Breast epithelium (tissue), 4 donors: ENCODE results near the gene TNFSF15. TPM values are rescaled to one million over a fixed set of nuclear protein-coding genes. Genes with fewer than 3 reads are reported as not detected.

Experiments used
- DNase-seq, 2 donors: peaks; one replicate each; pipeline ENCODE4 v3.0.0-alpha.2; 2019; ENCODE audit warnings: low spot score in 2 of 2
- H3K27ac ChIP-seq, 2 donors: fragments of 200-600 bp; sonication (generic) in 1 of 2; one replicate each; pipeline ENCODE4 v1.5.1; 2016 to 2019; ENCODE audit warnings: mild to moderate bottlenecking in 1 of 2
- H3K27me3 ChIP-seq, 2 donors: fragments of 200-600 bp; sonication (generic) in 1 of 2; one replicate each; pipeline versions ENCODE4 v1.5.1 to v1.6.0; 2017 to 2019; ENCODE audit warnings: control low read depth in 1 of 2, mild to moderate bottlenecking in 1 of 2
- H3K36me3 ChIP-seq: fragments of 200-600 bp; one replicate; pipeline ENCODE4 v1.5.1; 2019
- H3K4me1 ChIP-seq, 2 donors: fragments of 200-600 bp; sonication (generic); one replicate each; pipeline ENCODE4 v1.5.1; 2016 to 2019; ENCODE audit warnings: control low read depth in 1 of 2
- H3K4me3 ChIP-seq, 3 donors: fragments of 200-600 bp; sonication (generic); 1 replicate in 2 of 3; 2 replicates in 1 of 3; pipeline ENCODE4 v1.5.1; 2016 to 2019; ENCODE audit warnings: mild to moderate bottlenecking in 3 of 3, moderate library complexity in 2 of 3
- H3K9me3 ChIP-seq, 2 donors: fragments of 200-600 bp; sonication (generic) in 1 of 2; one replicate each; pipeline ENCODE4 v1.5.1; 2016 to 2019; ENCODE audit warnings: control low read depth in 1 of 2
- POLR2A ChIP-seq: fragments of 450-650 bp; IDR thresholded peaks from one replicate; pipeline ENCODE4 v1.6.1; 2016; ENCODE audit warnings: antibody characterized with exemption, mild to moderate bottlenecking, moderate library complexity
- POLR2AphosphoS5 ChIP-seq, 3 donors: sonication (generic); formaldehyde crosslinking; IDR thresholded peaks; one replicate each; pipeline ENCODE4 v1.6.1; 2017; ENCODE audit warnings: antibody characterized with exemption in 3 of 3
- intact Hi-C: fragments of 100-400 bp; cut with DNase I; formaldehyde crosslinking; loops from one replicate; pipeline ENCODE4 v1.15.1; 2023; ENCODE audit warnings: low total_unique reads
- total RNA-seq, 3 donors: library from RNA; depleted of rRNA; stranded (reverse); fragments of >200 nt; gene quantifications; one replicate each; pipeline ENCODE4 v1.1.0, GENCODE V29; 2016
- TF ChIP-seq, protein P1 (sequence below), 3 donors: fragments of 450-650 bp; IDR thresholded peaks; one replicate each; pipeline ENCODE4 v1.5.1; 2016 to 2017; ENCODE audit warnings: antibody characterized with exemption in 3 of 3, mild to moderate bottlenecking in 3 of 3, moderate library complexity in 3 of 3

Gene TNFSF15
- total RNA-seq, 3 donors from 2014 or later, result 0.16 to 2.0 (median 0.66) TPM

DNA sequence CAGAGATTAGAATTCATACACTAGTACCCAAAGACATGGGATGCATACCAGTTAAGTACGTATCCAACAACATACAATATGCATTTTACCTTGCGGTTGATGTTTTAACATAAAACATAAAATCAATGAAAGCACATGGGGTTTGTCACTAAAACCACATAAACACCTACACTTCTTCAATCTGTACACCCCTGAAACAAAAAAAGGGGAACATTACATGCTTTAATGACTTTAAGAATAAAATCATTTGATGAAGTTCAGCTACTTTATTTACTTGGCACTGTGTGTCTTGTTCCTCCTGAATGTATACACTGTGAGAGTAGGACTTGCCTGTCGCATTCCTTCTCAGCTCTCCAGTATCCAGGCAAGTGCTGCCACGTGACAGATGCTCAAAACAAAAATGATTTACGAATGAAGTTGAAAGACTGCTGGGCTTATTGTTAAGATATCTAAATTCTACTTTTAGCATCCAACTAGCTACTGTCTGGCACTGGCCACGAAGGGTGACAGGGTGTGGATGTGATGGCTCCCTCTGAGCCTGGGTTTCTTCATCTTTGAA, 21.0 kb downstream of the TNFSF15 start:
- intact Hi-C loops, result no loop called here
- H3K36me3 ChIP-seq, result no peaks in the 10 kb centered on the region
- no peaks in the 10 kb centered on the region for H3K4me1 ChIP-seq
- no peaks in the 10 kb centered on the region for H3K27me3 ChIP-seq
- H3K9me3 ChIP-seq, result no peaks in the 10 kb centered on the region
- H3K4me3 ChIP-seq, result no peak overlapping the region
- no peak overlapping the region for H3K27ac ChIP-seq
- TF ChIP-seq POLR2AphosphoS5 (IDR thresholded peaks at IDR 0.05) (no peak), POLR2A (no peak)
- TF ChIP-seq, protein P1, sequence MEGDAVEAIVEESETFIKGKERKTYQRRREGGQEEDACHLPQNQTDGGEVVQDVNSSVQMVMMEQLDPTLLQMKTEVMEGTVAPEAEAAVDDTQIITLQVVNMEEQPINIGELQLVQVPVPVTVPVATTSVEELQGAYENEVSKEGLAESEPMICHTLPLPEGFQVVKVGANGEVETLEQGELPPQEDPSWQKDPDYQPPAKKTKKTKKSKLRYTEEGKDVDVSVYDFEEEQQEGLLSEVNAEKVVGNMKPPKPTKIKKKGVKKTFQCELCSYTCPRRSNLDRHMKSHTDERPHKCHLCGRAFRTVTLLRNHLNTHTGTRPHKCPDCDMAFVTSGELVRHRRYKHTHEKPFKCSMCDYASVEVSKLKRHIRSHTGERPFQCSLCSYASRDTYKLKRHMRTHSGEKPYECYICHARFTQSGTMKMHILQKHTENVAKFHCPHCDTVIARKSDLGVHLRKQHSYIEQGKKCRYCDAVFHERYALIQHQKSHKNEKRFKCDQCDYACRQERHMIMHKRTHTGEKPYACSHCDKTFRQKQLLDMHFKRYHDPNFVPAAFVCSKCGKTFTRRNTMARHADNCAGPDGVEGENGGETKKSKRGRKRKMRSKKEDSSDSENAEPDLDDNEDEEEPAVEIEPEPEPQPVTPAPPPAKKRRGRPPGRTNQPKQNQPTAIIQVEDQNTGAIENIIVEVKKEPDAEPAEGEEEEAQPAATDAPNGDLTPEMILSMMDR (IDR thresholded peaks at IDR 0.05), result no peak
- no peak for DNase-seq

DNA sequence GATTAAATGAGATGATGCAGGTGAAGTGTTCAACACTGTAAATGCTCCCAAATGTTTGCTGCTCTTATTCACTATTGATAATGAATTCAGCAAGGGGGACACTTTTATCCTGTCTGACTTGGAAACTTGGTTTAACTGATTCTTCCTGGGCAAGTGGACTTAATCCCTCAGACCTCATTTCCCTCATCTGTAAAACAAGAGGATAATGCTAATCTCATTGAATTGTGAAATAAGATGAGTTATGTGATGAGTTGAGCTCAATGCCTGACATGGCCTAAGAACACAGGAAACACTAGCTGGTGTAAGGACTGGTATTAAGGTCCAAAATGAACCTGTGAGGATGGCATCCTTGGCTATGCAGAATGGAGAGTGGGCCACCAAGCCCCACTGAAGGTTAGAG, 23.3 kb downstream of the TNFSF15 start:
- Histone ChIP-seq H3K4me1 (no peaks in the 10 kb centered on the region), H3K36me3 (no peaks in the 10 kb centered on the region), H3K9me3 (no peaks in the 10 kb centered on the region), H3K4me3 (no peak overlapping the region), H3K27ac (no peak overlapping the region), H3K27me3 (no peaks in the 10 kb centered on the region)
- intact Hi-C loops, result no loop called here
- no peak for TF ChIP-seq POLR2A
- no peak for TF ChIP-seq POLR2AphosphoS5 (IDR thresholded peaks at IDR 0.05)
- TF ChIP-seq, protein P1 (IDR thresholded peaks at IDR 0.05), result no peak
- no peak for DNase-seq

DNA sequence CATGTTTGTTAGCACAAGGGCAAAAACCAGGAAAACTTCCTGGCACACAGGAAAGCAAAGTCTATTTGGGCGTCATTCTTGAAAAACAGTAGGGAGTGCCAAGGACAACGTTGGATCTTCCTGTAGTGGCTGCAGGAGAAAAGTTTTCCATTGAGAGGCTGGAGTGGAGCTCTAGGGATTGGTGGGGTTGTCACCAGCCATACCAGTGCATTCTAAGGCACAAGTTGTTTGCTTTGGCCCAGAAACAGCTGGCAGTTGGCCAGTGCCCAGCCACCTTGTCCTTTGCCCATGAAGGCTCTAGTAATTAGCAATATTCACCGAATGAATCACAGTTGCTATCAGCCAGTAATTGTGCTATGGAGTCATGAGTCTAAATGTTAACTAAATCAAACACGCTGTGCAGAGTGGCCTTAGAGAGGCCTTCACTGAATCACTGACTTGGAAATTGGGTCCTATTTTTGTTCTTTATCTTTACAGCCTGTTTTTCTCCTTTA, 26.4 kb downstream of the TNFSF15 start:
- Histone ChIP-seq H3K4me1 (no peaks in the 10 kb centered on the region), H3K4me3 (no peak overlapping the region), H3K27me3 (no peaks in the 10 kb centered on the region), H3K9me3 (no peaks in the 10 kb centered on the region), H3K27ac (no peak overlapping the region), H3K36me3 (no peaks in the 10 kb centered on the region)
- peak; percentile 53 to 68 for DNase-seq
- intact Hi-C loops, result no loop called here
- TF ChIP-seq POLR2A (no peak), POLR2AphosphoS5 (IDR thresholded peaks at IDR 0.05) (peak in 1 of 3 donors; percentile 25)

DNA sequence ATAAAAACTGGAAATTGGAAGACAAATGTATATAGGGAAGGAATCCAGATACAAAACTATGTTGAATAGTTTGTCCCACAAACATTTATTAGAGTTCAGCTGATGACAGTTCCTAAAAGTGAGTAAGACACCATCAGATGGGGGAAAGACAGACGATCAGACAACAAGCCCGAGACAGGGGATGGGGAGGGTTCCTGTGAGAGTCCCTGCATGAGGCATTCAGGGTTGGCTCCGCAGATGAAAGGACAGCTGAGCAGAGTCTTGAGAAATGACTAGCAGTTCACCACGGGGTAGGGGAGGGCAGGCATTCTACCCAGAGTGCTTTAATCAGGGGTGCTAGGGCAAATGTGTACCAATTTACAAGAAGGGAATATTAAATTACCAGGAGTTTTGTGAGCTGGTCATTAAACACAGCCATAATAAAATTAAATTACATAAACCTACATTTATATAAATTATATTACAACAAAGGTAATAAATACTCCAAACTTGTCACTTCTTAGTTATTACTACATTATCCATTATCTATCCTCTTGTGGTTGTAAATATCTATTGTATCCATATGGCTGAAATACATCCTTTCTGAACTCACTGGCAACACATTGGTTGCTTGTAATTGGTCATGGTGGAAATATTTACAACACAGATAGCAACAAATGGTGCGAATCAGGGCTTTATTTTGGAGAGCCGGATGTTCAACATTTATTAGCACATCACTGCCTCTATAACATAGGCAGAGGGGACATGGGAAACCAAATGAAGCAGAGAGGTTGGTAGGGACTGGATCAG, 27.8 kb downstream of the TNFSF15 start:
- Histone ChIP-seq H3K27me3 (no peaks in the 10 kb centered on the region), H3K36me3 (no peaks in the 10 kb centered on the region), H3K4me3 (no peak overlapping the region), H3K27ac (no peak overlapping the region), H3K4me1 (no peaks in the 10 kb centered on the region), H3K9me3 (no peaks in the 10 kb centered on the region)
- TF ChIP-seq POLR2AphosphoS5 (IDR thresholded peaks at IDR 0.05) (no peak), POLR2A (no peak)
- TF ChIP-seq, protein P1 (IDR thresholded peaks at IDR 0.05), result no peak
- no peak for DNase-seq
- intact Hi-C loops, result no loop called here

- intact Hi-C loops, result no loop called here
- Histone ChIP-seq H3K4me3 (no peak overlapping the region), H3K27me3 (no peaks in the 10 kb centered on the region), H3K27ac (no peak overlapping the region), H3K4me1 (no peaks in the 10 kb centered on the region), H3K9me3 (no peaks in the 10 kb centered on the region), H3K36me3 (no peaks in the 10 kb centered on the region)
- no peak for DNase-seq
- TF ChIP-seq POLR2AphosphoS5 (IDR thresholded peaks at IDR 0.05), result no peak
- no peak for TF ChIP-seq POLR2A
- TF ChIP-seq, protein P1 (IDR thresholded peaks at IDR 0.05), result no peak
Measured at GRCh38 chr9:114776683-114777399, 29.0 kb downstream of the TNFSF15 start.
